HCT116 (cell line): ENCODE results near the gene GABBR2. TPM values are rescaled to one million over a fixed set of nuclear protein-coding genes. Genes with fewer than 3 reads are reported as not detected.

ENCODE experiments used
- ATAC-seq: fragments of 200-7000 bp; cut with Tn5 transposase; 2 replicates; pipeline ENCODE4 v1.9.1; 2020; ENCODE audit warnings: mild to moderate bottlenecking, moderate library complexity
- BruUV-seq: library from RNA; stranded (reverse); fragments of 400-500 nt; replicated peaks from 2 replicates; lab custom pipeline; 2021; lab: Mats Ljungman, UMichigan
- CTCF ChIA-PET: fragments of 300-600 bp; sonication (Branson Sonifier 250); formaldehyde crosslinking; loops from one replicate; lab custom pipeline; 2021; ENCODE audit warnings: antibody characterized with exemption; lab: Charles Lee
- POLR2A ChIA-PET: fragments of 300-600, 350-600 bp; sonication (Branson Sonifier 250); formaldehyde crosslinking; loops from one replicate; lab custom pipeline; 2021; ENCODE audit warnings: antibody characterized with exemption; lab: Charles Lee
- RAD21 ChIA-PET, 2 experiments: fragments of 300-600 bp; sonication (Branson Sonifier 250); formaldehyde crosslinking; loops; one replicate each; lab custom pipeline; 2023; ENCODE audit warnings: low total read pairs in 2 of 2; ENCODE audit not compliant: uncharacterized antibody in 2 of 2, unreplicated experiment in 2 of 2, low non-redundant PET in 1 of 2; lab: Charles Lee
- DNase-seq: peaks from one replicate; pipeline ENCODE4 v3.0.0-alpha.2; 2010; ENCODE audit warnings: low read depth, low spot score
- H2AFZ ChIP-seq: fragments of 200-600 bp; shearing (Covaris generic), sonication (generic); 2 replicates; pipeline ENCODE4 v1.6.1; 2017; ENCODE audit warnings: low read depth, mixed run types, mixed read lengths, antibody characterized with exemption, low read length; ENCODE audit not compliant: poor library complexity, severe bottlenecking
- H3K27ac ChIP-seq: 2 replicates; pipeline ENCODE4 v1.5.1; 2012; ENCODE audit warnings: low read depth, low read length
- H3K27me3 ChIP-seq: fragments of 200-600 bp; sonication (generic); 2 replicates; pipeline ENCODE4 v1.6.1; 2016; ENCODE audit warnings: mixed run types, low read length, mixed read lengths; ENCODE audit not compliant: insufficient read depth
- H3K36me3 ChIP-seq, 2 experiments: fragments of 200-500 bp in 1 of 2; fragments of 200-600 bp in 1 of 2; sonication (Bioruptor generic) in 1 of 2; sonication (generic) in 1 of 2; 2 replicates each; pipeline versions ENCODE4 v1.5.1 to v1.6.1; 2014 to 2016; ENCODE audit warnings: low read length in 2 of 2, inconsistent platforms in 1 of 2, mixed read lengths in 1 of 2, mixed run types in 1 of 2; ENCODE audit not compliant: insufficient read depth in 2 of 2, control insufficient read depth in 1 of 2
- H3K4me1 ChIP-seq, 2 experiments: fragments of 200-600 bp in 1 of 2; sonication (generic) in 1 of 2; 2 replicates each; pipeline versions ENCODE4 v1.5.1 to v1.6.1; 2012 to 2017; ENCODE audit warnings: low read length in 2 of 2, inconsistent platforms in 1 of 2, mild to moderate bottlenecking in 1 of 2, mixed read lengths in 1 of 2, mixed run types in 1 of 2, moderate library complexity in 1 of 2; ENCODE audit not compliant: insufficient read depth in 2 of 2, control insufficient read depth in 1 of 2
- H3K4me2 ChIP-seq: fragments of 200-600 bp; sonication (generic); 2 replicates; pipeline ENCODE4 v1.6.1; 2017; ENCODE audit warnings: mixed run types, low read length, mixed read lengths
- H3K4me3 ChIP-seq, 2 experiments: fragments of 200-600 bp in 1 of 2; sonication (generic) in 1 of 2; replicated peaks in 1 of 2; 2 replicates each; pipeline ENCODE4 v1.5.1; 2011 to 2016; ENCODE audit warnings: low read length in 2 of 2, control low read depth in 1 of 2, low read depth in 1 of 2, mild to moderate bottlenecking in 1 of 2, mixed read lengths in 1 of 2, mixed run types in 1 of 2
- H3K79me2 ChIP-seq: fragments of 200-600 bp; sonication (generic); 2 replicates; pipeline ENCODE4 v1.6.1; 2017; ENCODE audit warnings: mild to moderate bottlenecking, mixed run types, low read length, moderate library complexity, mixed read lengths; ENCODE audit not compliant: insufficient read depth
- H3K9ac ChIP-seq: fragments of 200-600 bp; sonication (generic); 2 replicates; pipeline ENCODE4 v1.6.1; 2016; ENCODE audit warnings: low read length, mixed read lengths
- H3K9me2 ChIP-seq: fragments of 200-600 bp; sonication (generic), shearing (Covaris generic); 2 replicates; pipeline ENCODE4 v1.6.1; 2017; ENCODE audit warnings: mixed run types, mild to moderate bottlenecking, moderate library complexity; ENCODE audit not compliant: insufficient read depth
- H3K9me3 ChIP-seq, 2 experiments: fragments of 200-500 bp in 1 of 2; fragments of 200-600 bp in 1 of 2; sonication (Bioruptor generic) in 1 of 2; sonication (generic) in 1 of 2; 2 replicates each; pipeline ENCODE4 v1.6.1; 2014 to 2017; ENCODE audit warnings: low read length in 2 of 2, mixed read lengths in 2 of 2, inconsistent platforms in 1 of 2, low read depth in 1 of 2, mild to moderate bottlenecking in 1 of 2, mixed run types in 1 of 2, moderate library complexity in 1 of 2; ENCODE audit not compliant: control insufficient read depth in 1 of 2, insufficient read depth in 1 of 2
- H4K20me1 ChIP-seq: fragments of 200-600 bp; sonication (generic), shearing (Covaris generic); 2 replicates; pipeline ENCODE4 v1.6.1; 2017; ENCODE audit warnings: mixed run types, mild to moderate bottlenecking, moderate library complexity; ENCODE audit not compliant: insufficient read depth
- CEBPB ChIP-seq: IDR thresholded peaks from 2 replicates; pipeline ENCODE4 v1.6.1; 2012; ENCODE audit warnings: low read depth
- EGR1 ChIP-seq: IDR thresholded peaks from 2 replicates; pipeline ENCODE4 v1.6.1; 2012; ENCODE audit warnings: low read depth
- ELF1 ChIP-seq: IDR thresholded peaks from 2 replicates; pipeline ENCODE4 v1.6.1; 2012; ENCODE audit warnings: low read depth, borderline replicate concordance
- EZH2 ChIP-seq: fragments of 200-600 bp; sonication (generic); IDR thresholded peaks from 2 replicates; pipeline ENCODE4 v1.6.1; 2017; ENCODE audit warnings: antibody characterized with exemption, mixed run types
- EZH2phosphoT487 ChIP-seq: fragments of 200-600 bp; IDR thresholded peaks from 2 replicates; pipeline ENCODE4 v1.6.1; 2018; ENCODE audit warnings: antibody characterized with exemption, borderline replicate concordance
- POLR2A ChIP-seq: IDR thresholded peaks from 2 replicates; pipeline ENCODE4 v1.7.0; 2011; ENCODE audit warnings: borderline replicate concordance; ENCODE audit not compliant: insufficient read depth, insufficient read length; ENCODE audit errors: extremely low read depth
- POLR2AphosphoS5 ChIP-seq: IDR thresholded peaks from 2 replicates; pipeline ENCODE4 v1.6.1; 2011; ENCODE audit warnings: mild to moderate bottlenecking, low read depth, low read length, moderate library complexity
- RAD21 ChIP-seq: IDR thresholded peaks from 2 replicates; pipeline ENCODE4 v1.6.1; 2012; ENCODE audit warnings: low read depth, mild to moderate bottlenecking
- SIN3A ChIP-seq: IDR thresholded peaks from 2 replicates; pipeline ENCODE4 v1.6.1; 2012; ENCODE audit warnings: low read depth
- SP1 ChIP-seq: IDR thresholded peaks from 2 replicates; pipeline ENCODE4 v1.6.1; 2012; ENCODE audit warnings: low read depth
- SRF ChIP-seq: IDR thresholded peaks from 2 replicates; pipeline ENCODE4 v1.6.1; 2012; ENCODE audit warnings: low read depth
- TCF7L2 ChIP-seq: IDR thresholded peaks from 2 replicates; pipeline ENCODE4 v1.7.0; 2011; ENCODE audit warnings: borderline replicate concordance, inconsistent platforms; ENCODE audit not compliant: insufficient read depth, insufficient read length; ENCODE audit errors: extremely low read depth
- ZFX ChIP-seq: fragments of 450-650 bp; IDR thresholded peaks from 2 replicates; pipeline ENCODE4 v1.6.1; 2017
- ZNF274 ChIP-seq: fragments of 200-500 bp; sonication (Bioruptor generic); IDR thresholded peaks from 2 replicates; pipeline ENCODE4 v1.6.1; 2014; ENCODE audit warnings: mild to moderate bottlenecking, low read depth, low read length, inconsistent platforms
- intact Hi-C: fragments of 100-400 bp; cut with micrococcal nuclease; formaldehyde crosslinking; loops from 2 replicates; pipeline ENCODE4 v1.10.0; 2022
- total RNA-seq: library from RNA; stranded (reverse); gene quantifications from one replicate; pipeline ENCODE4 v1.2.1, GENCODE V29; 2021; ENCODE audit not compliant: unreplicated experiment
- TF ChIP-seq, protein P1 (sequence below): IDR thresholded peaks from 2 replicates; pipeline ENCODE4 v1.6.1; 2012
- TF ChIP-seq, protein P2 (sequence below): IDR thresholded peaks from 2 replicates; pipeline ENCODE4 v1.6.1; 2012
- TF ChIP-seq, protein P3 (sequence below): IDR thresholded peaks from 2 replicates; pipeline ENCODE4 v1.6.1; 2012; ENCODE audit warnings: low read depth

GABBR2 gene
- total RNA-seq, 1 experiment from 2014 or later = 0.15 TPM

DNA sequence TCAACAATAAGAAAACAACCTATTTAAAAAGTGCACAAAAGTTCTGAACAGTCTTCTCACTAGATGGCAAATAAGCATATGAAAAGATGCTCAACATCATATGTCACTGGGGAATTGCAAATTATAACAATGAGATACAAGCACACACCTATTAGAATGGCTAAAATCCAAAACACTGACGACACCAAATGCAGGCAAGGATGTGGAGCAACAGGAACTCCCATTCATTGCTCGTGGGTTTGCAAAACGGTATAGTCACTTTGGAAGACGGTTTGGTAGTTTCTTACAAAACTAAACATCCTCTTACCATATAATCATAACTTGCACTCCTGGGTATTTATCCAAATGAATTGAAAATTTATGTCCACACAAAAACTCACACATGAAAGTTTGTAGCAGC, 352.4 kb downstream of the GABBR2 start:
- H3K4me2 ChIP-seq = no peak overlapping the region
- CTCF ChIA-PET = no interaction called here
- RAD21 ChIA-PET = no interaction called here

DNA sequence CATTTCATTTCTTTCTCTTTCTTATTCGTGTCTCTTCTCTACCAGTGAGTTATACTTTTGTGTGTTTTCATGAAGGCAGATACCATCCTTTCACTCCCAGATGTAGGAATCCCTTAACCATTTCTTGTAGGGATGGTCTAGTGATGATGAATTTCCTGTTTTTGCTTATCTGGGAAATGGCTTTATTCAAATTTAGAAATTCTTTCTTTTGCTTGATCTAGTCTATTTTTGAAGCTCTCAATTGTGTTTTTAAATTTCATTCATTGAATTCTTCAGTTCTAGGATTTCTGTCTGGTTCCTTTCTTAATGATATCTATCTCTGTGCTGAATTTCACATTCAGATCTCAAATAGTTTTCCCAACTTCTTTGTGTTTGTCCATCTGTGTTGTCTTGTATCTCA, 357.4 kb downstream of the GABBR2 start:
- H3K27ac ChIP-seq = no peak overlapping the region
- H3K79me2 ChIP-seq = no peaks in the 10 kb centered on the region
- no TSS peak for BruUV-seq
- H2AFZ ChIP-seq = no peak overlapping the region
- POLR2A ChIA-PET = no interaction called here
- H4K20me1 ChIP-seq = no peaks in the 10 kb centered on the region
- CTCF ChIA-PET = no interaction called here
- H3K9me2 ChIP-seq = no peaks in the 10 kb centered on the region
- H3K27me3 ChIP-seq = 0 out of 2 replicates have a peak, but pooled peaks cover 4% of the 10 kb centered on the region
- RAD21 ChIA-PET = no interaction called here
- DNase-seq = no peak
- no peaks in the 10 kb centered on the region for H3K4me1 ChIP-seq
- no peak for ATAC-seq
- H3K4me3 ChIP-seq = no peak overlapping the region
- H3K36me3 ChIP-seq = no peaks in the 10 kb centered on the region
- H3K9me3 ChIP-seq = no peaks in the 10 kb centered on the region
- intact Hi-C loops = no loop called here
- no peak overlapping the region for H3K9ac ChIP-seq
- no peak overlapping the region for H3K4me2 ChIP-seq
- TF ChIP-seq TCF7L2 (no peak), EGR1 (no peak), SIN3A (no peak), POLR2A (no peak), SRF (no peak), POLR2AphosphoS5 (no peak), EZH2phosphoT487 (no peak), SP1 (no peak), ZFX (no peak), EZH2 (no peak), RAD21 (no peak), ELF1 (no peak), CEBPB (no peak), ZNF274 (no peak)
- TF ChIP-seq, protein P1, sequence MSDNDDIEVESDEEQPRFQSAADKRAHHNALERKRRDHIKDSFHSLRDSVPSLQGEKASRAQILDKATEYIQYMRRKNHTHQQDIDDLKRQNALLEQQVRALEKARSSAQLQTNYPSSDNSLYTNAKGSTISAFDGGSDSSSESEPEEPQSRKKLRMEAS = no peak
- TF ChIP-seq, protein P2, sequence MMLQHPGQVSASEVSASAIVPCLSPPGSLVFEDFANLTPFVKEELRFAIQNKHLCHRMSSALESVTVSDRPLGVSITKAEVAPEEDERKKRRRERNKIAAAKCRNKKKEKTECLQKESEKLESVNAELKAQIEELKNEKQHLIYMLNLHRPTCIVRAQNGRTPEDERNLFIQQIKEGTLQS = no peak

More for the DNA sequence above, 352.4 kb downstream of the GABBR2 start:
- Histone ChIP-seq H3K4me3 (no peak overlapping the region), H3K79me2 (no peaks in the 10 kb centered on the region), H3K27ac (no peak overlapping the region), H3K9me2 (no peaks in the 10 kb centered on the region), H3K9ac (no peak overlapping the region), H2AFZ (no peak overlapping the region), H3K9me3 (no peaks in the 10 kb centered on the region), H3K4me1 (no peaks in the 10 kb centered on the region), H3K27me3 (no peaks in the 10 kb centered on the region), H3K36me3 (no peaks in the 10 kb centered on the region), H4K20me1 (no peaks in the 10 kb centered on the region)
- POLR2A ChIA-PET = no interaction called here
- ATAC-seq (no peak), DNase-seq (no peak)
- TF ChIP-seq, protein P3, sequence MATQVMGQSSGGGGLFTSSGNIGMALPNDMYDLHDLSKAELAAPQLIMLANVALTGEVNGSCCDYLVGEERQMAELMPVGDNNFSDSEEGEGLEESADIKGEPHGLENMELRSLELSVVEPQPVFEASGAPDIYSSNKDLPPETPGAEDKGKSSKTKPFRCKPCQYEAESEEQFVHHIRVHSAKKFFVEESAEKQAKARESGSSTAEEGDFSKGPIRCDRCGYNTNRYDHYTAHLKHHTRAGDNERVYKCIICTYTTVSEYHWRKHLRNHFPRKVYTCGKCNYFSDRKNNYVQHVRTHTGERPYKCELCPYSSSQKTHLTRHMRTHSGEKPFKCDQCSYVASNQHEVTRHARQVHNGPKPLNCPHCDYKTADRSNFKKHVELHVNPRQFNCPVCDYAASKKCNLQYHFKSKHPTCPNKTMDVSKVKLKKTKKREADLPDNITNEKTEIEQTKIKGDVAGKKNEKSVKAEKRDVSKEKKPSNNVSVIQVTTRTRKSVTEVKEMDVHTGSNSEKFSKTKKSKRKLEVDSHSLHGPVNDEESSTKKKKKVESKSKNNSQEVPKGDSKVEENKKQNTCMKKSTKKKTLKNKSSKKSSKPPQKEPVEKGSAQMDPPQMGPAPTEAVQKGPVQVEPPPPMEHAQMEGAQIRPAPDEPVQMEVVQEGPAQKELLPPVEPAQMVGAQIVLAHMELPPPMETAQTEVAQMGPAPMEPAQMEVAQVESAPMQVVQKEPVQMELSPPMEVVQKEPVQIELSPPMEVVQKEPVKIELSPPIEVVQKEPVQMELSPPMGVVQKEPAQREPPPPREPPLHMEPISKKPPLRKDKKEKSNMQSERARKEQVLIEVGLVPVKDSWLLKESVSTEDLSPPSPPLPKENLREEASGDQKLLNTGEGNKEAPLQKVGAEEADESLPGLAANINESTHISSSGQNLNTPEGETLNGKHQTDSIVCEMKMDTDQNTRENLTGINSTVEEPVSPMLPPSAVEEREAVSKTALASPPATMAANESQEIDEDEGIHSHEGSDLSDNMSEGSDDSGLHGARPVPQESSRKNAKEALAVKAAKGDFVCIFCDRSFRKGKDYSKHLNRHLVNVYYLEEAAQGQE = no peak
- BruUV-seq = no TSS peak
- intact Hi-C loops = no loop called here
